GDM1 (cell line): ENCODE data around the gene SPEM3.
A peak's percentile ranks its signal among the peaks of the same experiment; 100 is the strongest.

Source experiments
- DNase-seq: peaks from one replicate; lab custom pipeline; 2025; lab: John Stamatoyannopoulos, UW

SPEM3 gene

GRCh38 chr17:7428557-7428956, at the start of gene SPEM3:
TSS of gene SPEM3 (plus strand) at chr17:7428857. CDS start at chr17:7428903, 46 bp downstream.
- no peak for DNase-seq

GRCh38 chr17:7379134-7379533, 49.5 kb upstream of the SPEM3 start:
- no peak for DNase-seq

- DNase-seq: no peak
These were observed 48.3 kb upstream of the SPEM3 start for GRCh38 chr17:7380321-7380720.

- DNase-seq: no peak
These were observed 47.6 kb upstream of the SPEM3 start, which contains the start of gene TNK1 for GRCh38 chr17:7380855-7381683. TSS of gene TNK1 (plus strand) at chr17:7381089. CDS start at chr17:7382927, 1,838 bp downstream.

- no peak for DNase-seq
These were observed 45.8 kb upstream of the SPEM3 start for GRCh38 chr17:7382901-7383300.

GRCh38 chr17:7383371-7383741, 45.3 kb upstream of the SPEM3 start:
- no peak for DNase-seq

GRCh38 chr17:7383742-7384488, 44.7 kb upstream of the SPEM3 start:
- no peak for DNase-seq

GRCh38 chr17:7384489-7385081, 44.1 kb upstream of the SPEM3 start:
- no peak for DNase-seq

GRCh38 chr17:7388856-7389255, 39.8 kb upstream of the SPEM3 start:
- DNase-seq: no peak

GRCh38 chr17:7389924-7390910, 38.4 kb upstream of the SPEM3 start:
- DNase-seq: no peak

- DNase-seq: no peak
These were observed 37.4 kb upstream of the SPEM3 start for GRCh38 chr17:7391307-7391706.

GRCh38 chr17:7392696-7393612, 35.7 kb upstream of the SPEM3 start:
- no peak for DNase-seq

GRCh38 chr17:7393613-7394451, 34.8 kb upstream of the SPEM3 start:
- no peak for DNase-seq

GRCh38 chr17:7394452-7395191, 34.0 kb upstream of the SPEM3 start, which contains the start of gene PLSCR3:
TSS of gene PLSCR3 (minus strand) at chr17:7394525. CDS start at chr17:7394110, 415 bp downstream.
- peak; percentile 76 for DNase-seq

GRCh38 chr17:7396147-7396546, 32.5 kb upstream of the SPEM3 start:
- DNase-seq: no peak

GRCh38 chr17:7398612-7399011, 30.0 kb upstream of the SPEM3 start:
- DNase-seq: no peak

- DNase-seq: no peak
These were observed 25.5 kb upstream of the SPEM3 start for GRCh38 chr17:7403043-7403726.

- no peak for DNase-seq
These were observed 25.0 kb upstream of the SPEM3 start for GRCh38 chr17:7403727-7403976.
